ENCODE data around the gene LMBR1L.
"Not testable (repeated sequence)": the region's sequence is repeated elsewhere in the genome, so short reads cannot be mapped to it uniquely, and the experiment has no call there.

Gene LMBR1L, protein sequence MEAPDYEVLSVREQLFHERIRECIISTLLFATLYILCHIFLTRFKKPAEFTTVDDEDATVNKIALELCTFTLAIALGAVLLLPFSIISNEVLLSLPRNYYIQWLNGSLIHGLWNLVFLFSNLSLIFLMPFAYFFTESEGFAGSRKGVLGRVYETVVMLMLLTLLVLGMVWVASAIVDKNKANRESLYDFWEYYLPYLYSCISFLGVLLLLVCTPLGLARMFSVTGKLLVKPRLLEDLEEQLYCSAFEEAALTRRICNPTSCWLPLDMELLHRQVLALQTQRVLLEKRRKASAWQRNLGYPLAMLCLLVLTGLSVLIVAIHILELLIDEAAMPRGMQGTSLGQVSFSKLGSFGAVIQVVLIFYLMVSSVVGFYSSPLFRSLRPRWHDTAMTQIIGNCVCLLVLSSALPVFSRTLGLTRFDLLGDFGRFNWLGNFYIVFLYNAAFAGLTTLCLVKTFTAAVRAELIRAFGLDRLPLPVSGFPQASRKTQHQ

DNA sequence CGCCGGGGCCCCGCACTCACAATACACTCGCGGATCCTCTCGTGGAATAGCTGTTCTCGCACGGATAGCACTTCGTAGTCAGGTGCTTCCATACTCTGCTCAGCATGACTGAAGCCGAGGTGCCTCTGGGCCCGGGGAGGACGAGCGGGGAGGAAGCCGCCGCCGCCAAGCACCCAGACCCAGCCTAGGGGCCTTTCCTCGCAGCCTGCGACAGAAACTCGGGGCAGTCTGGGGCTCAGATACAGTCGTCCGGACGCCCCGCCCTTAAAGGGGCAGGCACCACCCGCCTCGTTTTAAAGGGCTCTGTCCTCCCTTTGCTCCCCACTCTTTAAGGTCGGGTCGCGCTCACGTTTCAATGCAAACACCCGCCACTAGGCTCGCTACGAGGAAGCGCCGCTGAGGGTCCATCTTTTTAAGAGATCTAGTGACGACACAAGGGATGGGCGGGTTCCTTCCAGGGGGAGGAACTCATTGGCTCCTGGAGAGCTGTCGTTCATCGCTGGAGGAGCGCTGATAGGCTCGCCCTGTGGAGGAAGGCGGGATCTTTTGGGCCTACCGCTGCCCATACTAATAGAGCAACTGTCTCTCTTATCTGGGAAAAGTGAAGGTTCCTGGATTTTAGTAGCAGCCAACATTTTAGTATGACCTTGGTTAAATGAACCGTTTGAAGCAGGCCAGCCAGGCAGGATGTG is at the start of gene LMBR1L:
Gene LMBR1L (minus strand): TSS at position 384 of the 692 bp plus-strand sequence. CDS start 292 bp downstream, at position 92.
- DNase-seq (ENCODE audit: insufficient read length, low spot score) (peak; percentile 98), FAIRE-seq (peak; percentile 86)

DNA sequence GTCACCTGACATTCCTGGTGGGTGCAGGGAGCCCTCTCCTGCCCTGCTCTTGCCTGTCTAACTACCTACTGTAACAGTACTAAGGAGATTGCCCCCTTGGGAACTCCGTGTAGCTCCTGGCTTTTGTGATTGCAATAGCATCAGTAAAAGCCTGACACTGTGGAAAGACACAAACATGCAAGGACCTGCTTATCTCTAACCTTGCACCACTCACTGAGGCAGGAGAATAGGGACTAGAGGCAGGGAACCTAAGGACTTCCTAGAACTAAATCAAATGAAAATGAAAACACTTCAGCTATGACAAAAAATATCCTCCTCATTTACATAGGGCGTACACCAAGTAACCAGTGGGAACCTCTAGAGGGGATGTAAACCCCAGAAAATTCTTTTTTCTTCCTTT is 49.8 kb upstream of the LMBR1L start:
- no peak for DNase-seq (ENCODE audit: insufficient read length, low spot score)

DNA sequence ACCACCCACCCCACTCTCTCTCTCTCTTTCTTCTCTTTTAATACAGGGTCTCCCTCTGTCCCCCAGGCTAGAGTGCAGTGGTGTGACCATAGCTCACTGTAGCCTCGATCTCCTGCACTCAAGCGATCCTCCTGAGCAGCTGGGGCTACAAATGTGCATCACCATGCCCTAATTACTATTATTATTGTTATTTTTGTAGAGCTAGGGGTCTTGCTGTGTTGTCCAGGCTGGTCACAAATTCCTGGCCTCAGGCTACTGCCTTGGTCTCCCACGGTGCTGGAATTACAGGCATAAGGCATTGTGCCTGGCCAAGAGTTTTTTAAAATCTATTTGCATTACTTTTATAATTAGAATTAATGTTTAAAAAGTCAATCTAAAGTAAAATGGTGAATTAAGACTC is 43.6 kb upstream of the LMBR1L start:
- DNase-seq (ENCODE audit: insufficient read length, low spot score) (no peak), FAIRE-seq (no peak)

More for the DNA sequence above, 49.8 kb upstream of the LMBR1L start:
- FAIRE-seq, result no peak

DNA sequence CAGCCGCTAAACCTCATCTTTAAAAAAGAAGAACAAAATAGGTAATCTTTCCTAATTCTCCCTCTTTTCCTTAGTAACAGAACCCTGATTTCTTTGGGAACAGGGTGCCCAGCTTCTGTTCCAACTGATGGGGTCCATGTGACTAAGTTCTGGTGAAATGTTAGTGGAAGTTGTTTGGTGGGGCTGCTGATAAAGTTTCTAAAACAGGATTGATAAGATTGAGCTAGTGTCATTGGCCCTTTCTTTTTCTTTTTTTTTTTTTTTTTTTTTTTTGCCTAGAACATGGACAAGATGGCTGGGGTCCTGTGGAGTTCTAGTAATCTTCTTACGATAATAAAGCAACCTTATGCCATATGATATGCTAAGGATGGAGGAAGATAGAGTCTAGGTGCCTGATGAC is 36.7 kb upstream of the LMBR1L start:
- DNase-seq (ENCODE audit: insufficient read length, low spot score), result no peak
- FAIRE-seq, result no peak

DNA sequence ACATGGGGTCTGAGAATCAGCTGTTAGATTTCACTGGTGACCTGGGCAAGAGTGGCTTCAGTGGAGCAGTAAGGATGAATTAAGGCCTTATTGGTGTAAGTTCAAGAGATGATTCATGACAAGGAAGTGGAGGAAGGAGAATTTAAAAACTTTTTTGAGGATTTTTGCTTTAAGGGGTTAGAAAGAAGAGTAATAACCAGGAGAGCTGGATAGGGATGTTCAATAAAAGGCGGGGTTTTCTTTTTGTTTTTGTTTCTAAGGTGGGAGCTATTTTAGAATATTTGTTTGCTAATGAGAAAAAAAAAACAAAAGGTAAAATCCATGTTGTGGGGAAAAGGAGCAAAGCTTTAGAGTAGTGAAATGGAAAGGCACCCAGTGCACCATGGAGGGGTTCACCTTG is 35.8 kb upstream of the LMBR1L start:
- DNase-seq (ENCODE audit: insufficient read length, low spot score) (no peak), FAIRE-seq (no peak)

DNA sequence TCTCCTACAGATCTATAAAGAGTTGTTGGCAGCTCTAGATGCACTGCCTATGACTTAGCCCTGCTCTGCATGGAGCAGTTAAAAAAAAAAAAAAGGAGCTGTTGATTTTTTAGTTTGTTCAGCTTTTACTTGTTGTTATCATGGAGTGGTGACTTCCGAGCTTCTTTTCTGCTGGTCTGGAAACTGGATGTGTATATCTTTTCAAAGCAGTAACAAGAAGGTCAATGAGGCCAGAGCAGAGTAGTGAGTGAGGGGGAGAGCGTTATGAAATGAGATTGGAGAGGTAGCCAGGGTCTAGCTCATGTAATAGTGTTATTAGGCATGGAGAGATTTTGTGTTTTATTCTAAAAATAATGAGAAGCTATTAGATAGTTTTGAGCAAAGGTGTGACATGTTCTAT is 33.7 kb upstream of the LMBR1L start:
- DNase-seq (ENCODE audit: insufficient read length, low spot score) (no peak), FAIRE-seq (no peak)

DNA sequence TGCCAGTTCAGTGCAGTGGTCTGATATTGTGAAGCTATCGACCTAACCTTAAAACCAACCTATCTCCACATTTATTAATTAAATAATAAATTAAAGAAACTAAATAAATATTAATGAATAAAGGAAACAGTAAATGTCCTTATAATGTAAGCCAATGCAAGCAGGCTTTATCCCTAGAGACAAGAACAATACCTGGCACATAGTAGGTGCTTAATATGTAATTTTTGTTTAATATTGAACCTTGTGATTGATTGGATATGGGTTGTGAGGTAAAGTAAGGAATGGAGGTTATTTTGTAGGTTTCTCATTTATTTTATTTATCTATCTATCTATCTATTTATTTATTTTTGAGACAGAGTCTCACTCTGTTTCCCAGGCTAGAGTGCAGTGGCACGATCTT is 28.4 kb upstream of the LMBR1L start:
- no peak for FAIRE-seq

DNA sequence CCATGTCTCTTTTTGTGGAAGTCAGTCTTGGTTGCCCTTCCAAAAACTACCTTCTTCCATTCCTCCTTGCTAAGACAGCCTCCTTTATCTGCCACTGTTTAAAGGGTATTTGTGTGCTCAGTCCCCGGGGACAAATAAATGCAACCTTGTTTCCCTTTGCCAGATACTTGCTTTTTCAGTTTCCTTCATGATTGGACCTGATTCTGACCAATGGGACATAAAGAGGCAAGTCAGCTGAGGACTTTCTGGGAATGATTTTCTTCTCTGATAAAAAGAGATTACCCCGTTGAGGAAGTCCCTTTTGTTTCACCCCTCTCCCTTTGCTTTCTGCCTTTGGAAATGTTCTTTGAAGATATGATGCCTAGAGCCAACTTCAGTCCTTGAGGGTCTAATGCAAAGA is 27.9 kb upstream of the LMBR1L start:
- FAIRE-seq (no peak), DNase-seq (ENCODE audit: insufficient read length, low spot score) (no peak)

More for the DNA sequence above, 28.4 kb upstream of the LMBR1L start:
- DNase-seq (ENCODE audit: insufficient read length, low spot score), result no peak

DNA sequence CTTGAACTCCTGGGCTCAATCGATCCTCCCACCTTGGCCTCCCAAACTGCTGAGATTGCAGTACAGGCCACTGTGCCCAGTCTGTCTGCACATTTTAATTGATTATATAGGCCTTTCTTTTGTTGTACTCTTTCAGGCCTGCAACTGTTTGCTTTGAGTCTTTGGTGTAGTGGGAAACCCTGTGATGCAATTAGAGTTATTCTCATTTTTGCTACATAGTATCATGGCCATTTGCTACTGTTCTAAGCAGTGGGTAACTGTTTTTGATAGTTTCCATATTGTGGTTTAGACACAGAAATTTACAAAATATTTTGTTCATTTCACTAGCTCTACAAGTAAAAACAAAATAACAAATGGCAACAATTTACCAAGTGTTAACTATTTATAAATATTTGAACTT is 26.8 kb upstream of the LMBR1L start:
- FAIRE-seq, result no peak
- DNase-seq (ENCODE audit: insufficient read length, low spot score), result no peak

DNA sequence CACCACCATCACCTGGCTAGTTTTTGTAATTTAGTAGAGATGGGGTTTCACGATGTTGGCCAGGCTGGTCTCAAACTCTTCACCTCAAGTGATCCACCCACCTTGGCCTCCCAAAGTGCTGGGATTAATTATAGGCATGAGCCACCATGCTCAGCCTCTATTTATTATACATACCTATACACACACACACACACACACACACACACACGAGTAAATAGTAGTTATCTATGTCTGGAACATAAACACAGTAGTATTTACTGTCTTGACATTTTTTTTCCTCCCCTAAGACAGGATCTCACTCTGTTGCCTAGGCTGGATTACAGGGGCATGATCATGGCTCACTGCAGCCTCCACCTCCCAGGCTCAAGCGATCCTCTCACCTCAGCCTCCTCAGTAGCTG is 26.4 kb upstream of the LMBR1L start:
- DNase-seq (ENCODE audit: insufficient read length, low spot score); FAIRE-seq: not testable (repeated sequence)

DNA sequence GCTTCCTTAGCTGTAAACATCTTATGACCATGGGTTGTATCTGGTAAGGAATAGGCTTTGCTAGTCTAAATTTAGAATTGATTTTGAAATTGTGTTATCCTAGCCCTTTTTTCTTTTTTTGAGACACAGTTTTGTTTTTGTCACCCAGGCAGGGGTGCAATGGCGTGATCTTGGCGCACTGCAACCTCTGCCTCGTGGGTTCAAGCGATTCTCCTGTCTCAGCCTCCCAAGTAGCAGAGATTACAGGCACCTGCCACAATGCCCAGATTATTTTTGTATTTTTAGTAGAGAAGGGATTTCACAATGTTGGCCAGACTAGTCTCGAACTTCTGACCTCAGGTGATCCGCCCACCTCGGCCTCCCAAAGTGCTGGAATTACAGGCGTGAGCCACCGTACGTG is 22.9 kb upstream of the LMBR1L start:
- no peak for FAIRE-seq
- no peak for DNase-seq (ENCODE audit: insufficient read length, low spot score)

DNA sequence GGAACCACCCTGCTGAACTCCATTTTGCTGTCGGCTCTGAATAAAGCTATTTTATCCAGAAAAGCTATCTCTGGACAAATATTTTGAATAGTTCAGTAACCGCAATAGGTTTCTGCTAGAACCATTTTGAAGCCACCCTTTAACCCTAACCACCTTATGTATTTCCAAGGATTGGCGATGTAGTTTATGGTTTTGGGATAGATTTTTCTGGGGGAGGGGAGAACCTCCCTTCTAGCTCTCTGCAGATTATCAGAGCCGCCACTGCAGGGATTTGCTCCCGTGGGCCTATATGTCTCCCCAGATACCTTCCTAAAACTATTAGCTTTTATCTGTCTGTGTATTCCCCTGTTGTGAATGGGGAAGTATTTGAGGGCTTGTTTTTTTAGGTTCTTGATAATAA is 22.4 kb upstream of the LMBR1L start:
- FAIRE-seq, result no peak

DNA sequence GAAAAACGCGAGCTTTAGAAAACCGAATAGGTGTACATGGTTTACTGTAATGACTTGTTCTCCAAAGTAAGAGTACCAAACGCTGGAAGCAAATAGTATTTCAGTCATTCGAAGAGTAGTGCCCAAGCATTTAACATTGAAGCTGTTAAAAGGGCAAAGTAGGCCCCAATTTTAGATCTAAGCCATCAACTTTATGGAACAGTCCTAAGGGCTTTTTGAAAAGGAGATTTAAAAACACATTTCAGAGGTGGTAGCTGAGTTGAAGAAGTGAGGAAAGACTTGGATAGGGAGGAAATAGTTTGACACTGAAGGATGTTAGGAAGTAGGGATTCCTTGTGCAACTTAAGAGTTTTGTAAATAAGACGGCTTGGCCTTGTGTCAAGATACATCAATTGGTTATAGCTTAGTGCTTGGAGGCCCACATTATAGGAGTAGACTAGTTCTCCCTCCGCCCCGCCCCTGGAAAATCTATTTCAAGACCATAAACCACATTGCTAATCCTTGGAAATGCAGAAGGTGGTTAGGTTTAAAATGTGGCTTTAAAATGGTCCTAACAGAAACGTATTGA is 21.3 kb upstream of the LMBR1L start:
- FAIRE-seq (no peak), DNase-seq (ENCODE audit: insufficient read length, low spot score) (no peak)

More for the DNA sequence above, 22.4 kb upstream of the LMBR1L start:
- no peak for DNase-seq (ENCODE audit: insufficient read length, low spot score)

DNA sequence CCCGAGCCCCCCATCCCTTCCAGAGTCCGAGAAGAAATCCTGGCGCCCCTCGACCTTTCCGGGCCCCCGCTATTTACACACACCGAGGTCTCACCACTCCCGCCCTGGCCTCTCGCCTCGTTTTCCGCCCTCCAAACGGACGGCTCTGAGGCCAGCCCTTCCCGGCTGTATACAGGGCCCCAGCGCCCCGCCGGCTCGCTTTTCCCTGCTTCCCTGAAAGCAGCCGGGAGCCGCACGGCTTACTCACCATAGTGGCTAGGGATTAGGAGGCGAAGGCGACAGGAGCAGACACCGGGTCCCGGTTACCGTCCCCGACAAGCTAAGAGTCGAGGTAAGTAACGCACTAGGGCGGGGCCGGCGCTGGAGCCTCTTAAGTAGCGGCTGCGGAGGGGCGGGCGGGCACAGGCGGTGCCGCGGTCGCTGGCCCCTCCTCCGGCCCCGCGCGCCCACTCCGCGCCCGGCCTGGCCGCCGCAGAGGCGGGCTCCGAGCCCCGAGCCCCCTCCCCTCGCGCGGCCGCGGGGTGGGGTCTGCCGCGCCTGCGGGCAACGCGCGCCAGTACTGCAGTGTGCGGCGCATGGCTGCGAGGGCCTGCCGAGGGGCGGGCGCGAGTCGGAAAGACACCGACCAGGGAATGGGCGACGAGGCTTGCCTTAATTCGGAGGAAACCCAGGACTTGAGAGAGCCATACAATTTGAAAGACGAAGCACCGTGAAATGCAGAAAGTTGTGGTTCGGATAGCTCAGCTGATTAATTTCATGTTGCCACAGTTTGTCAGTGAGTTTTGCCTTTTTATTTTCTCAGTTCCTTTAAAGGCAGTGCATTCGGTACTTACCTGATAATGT is 20.6 kb upstream of the LMBR1L start, which contains the start of gene TUBA1B:
Gene TUBA1B (minus strand): TSS at position 345 of the 843 bp plus-strand sequence. CDS start 95 bp downstream, at position 250.
- no peak for FAIRE-seq
- peak; percentile 85 for DNase-seq (ENCODE audit: insufficient read length, low spot score)

DNA sequence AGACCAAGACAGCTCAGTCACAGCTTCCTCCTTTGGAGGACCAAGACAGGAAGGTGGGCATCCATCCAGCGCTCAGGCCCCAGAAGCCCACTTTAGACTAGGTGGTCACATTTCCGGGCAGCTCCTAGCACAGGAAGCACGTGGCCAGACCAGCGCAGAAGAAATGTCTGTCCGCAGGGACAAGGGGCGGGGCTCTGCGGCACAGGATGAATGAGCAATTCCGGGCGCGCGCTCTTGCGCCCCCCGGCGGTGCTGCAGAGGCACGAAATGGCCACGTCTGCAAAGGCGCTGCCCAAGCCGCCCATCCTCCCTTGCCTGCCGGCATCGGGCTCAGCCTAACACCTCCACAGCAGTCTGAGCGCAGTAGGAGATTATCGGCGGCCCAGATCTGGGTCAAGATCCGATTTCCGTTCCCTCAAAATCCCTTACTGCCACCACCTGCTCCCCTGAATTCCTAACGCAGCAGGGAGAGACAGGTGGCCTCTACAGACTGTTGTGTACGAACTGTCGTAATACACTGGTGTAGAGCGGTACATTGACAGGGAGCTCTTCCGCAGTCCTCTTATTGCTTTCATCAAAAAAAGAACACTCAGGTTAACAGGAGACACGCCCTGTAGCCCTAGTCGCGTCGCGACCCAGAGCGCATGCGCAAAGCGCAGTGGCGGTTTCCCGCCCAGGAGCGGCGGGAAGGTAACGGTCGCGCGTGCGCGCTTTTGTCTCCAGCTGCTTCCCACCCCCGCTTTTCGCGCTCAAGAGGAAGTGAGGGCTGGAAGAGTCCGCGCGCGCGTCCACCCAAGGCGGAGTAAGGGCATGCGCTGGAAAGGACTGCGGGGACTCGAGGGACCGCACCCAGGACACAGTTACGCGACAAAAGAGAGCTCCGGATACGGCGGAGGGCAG is 19.8 kb upstream of the LMBR1L start:
- DNase-seq (ENCODE audit: insufficient read length, low spot score) (peak; percentile 82), FAIRE-seq (no peak)

DNA sequence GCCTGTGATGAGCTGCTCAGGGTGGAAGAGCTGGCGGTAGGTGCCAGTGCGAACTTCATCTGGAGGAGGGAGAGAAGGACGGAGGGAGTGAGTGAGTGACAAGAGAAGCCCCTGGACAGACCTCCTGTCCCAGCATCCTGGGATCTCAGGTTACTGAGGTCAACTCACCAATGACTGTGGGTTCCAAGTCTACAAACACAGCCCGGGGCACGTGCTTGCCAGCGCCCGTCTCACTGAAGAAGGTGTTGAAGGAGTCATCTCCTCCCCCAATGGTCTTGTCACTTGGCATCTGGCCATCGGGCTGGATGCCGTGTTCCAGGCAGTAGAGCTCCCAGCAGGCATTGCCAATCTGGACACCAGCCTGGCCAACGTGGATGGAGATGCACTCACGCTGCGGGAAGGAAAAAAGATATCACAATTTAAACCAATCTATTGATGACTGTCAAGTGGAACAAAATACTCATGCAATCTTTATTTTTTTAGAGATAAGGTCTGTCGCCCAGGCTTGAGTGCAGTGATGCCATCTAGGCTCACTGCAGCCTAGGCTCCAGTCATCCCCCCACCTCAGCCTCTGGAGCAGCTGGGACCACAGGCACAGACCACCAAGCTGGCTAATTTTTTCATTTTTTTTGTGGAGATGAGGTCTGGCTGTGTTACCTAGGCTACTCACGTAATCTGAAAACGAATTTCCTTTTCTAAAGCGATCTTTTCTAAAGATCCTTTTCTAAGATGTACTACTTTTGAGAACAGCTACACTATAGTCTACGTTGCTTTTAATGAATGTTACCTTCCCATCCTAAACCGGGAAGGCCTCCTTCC is 18.9 kb upstream of the LMBR1L start:
- FAIRE-seq (no peak), DNase-seq (ENCODE audit: insufficient read length, low spot score) (no peak)

DNA sequence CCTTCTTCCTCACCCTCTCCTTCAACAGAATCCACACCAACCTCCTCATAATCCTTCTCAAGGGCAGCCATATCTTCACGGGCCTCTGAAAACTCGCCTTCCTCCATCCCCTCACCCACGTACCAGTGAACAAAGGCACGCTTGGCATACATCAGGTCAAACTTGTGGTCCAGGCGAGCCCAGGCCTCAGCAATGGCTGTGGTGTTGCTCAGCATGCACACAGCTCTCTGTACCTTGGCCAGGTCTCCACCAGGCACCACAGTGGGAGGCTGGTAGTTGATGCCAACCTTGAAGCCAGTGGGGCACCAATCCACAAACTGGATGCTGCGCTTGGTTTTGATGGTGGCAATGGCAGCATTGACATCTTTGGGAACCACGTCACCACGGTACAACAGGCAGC is 17.3 kb upstream of the LMBR1L start:
- not testable (repeated sequence) for FAIRE-seq; DNase-seq (ENCODE audit: insufficient read length, low spot score)
